Stimulated activated CD8-positive, alpha-beta memory T cell treated with anti-CD3 and anti-CD28 coated beads, Interleukin-7, amount 100 ng/mL, for 1 hour (primary cell): ENCODE measurements around the gene ADARB2.
"Not testable (repeated sequence)": the region's sequence is repeated elsewhere in the genome, so short reads cannot be mapped to it uniquely, and the experiment has no call there.

Source experiments
- DNase-seq, 2 donors: peaks; one replicate each; pipeline ENCODE4 v3.0.0-alpha.2; 2020; ENCODE audit warnings: low read depth in 2 of 2

Gene ADARB2

GRCh38 chr10:1266033-1266802, 471.1 kb downstream of the ADARB2 start:
- DNase-seq = no peak

- no peak for DNase-seq
Measured at GRCh38 chr10:1264001-1264400, 473.3 kb downstream of the ADARB2 start.

- no peak for DNase-seq
Measured at GRCh38 chr10:1257274-1257673, 480.1 kb downstream of the ADARB2 start.

- no peak for DNase-seq
Measured at GRCh38 chr10:1256432-1256725, 480.9 kb downstream of the ADARB2 start.

- no peak for DNase-seq
Measured at GRCh38 chr10:1255600-1256431, 481.5 kb downstream of the ADARB2 start.

- DNase-seq = no peak
Measured at GRCh38 chr10:1255118-1255517, 482.2 kb downstream of the ADARB2 start.

- DNase-seq = no peak
Measured at GRCh38 chr10:1253523-1254353, 483.6 kb downstream of the ADARB2 start.

GRCh38 chr10:1251769-1252168, 485.6 kb downstream of the ADARB2 start:
- no peak for DNase-seq

GRCh38 chr10:1249142-1249920, 488.0 kb downstream of the ADARB2 start:
- no peak for DNase-seq

- not testable (repeated sequence) for DNase-seq
Measured at GRCh38 chr10:1248262-1248630, 489.1 kb downstream of the ADARB2 start.

- DNase-seq = no peak
Measured at GRCh38 chr10:1247598-1248261, 489.6 kb downstream of the ADARB2 start.

GRCh38 chr10:1244493-1244892, 492.8 kb downstream of the ADARB2 start:
- DNase-seq = no peak

GRCh38 chr10:1243486-1244234, 493.7 kb downstream of the ADARB2 start:
- DNase-seq = no peak

GRCh38 chr10:1242975-1243374, 494.4 kb downstream of the ADARB2 start:
- no peak for DNase-seq

- no peak for DNase-seq
Measured at GRCh38 chr10:1241973-1242935, 495.1 kb downstream of the ADARB2 start.

- no peak for DNase-seq
Measured at GRCh38 chr10:1241322-1241890, 495.9 kb downstream of the ADARB2 start.

- no peak for DNase-seq
Measured at GRCh38 chr10:1240341-1240775, 497.0 kb downstream of the ADARB2 start.

- DNase-seq = no peak
Measured at GRCh38 chr10:1233031-1233430, 504.3 kb downstream of the ADARB2 start.
